AG04450 (cell line): ENCODE measurements around the gene TMED10. TPM values are rescaled to one million over a fixed set of nuclear protein-coding genes. Genes with fewer than 3 reads are reported as not detected.

Experiments
- CTCF ChIA-PET: fragments of 300-600, 350-600 bp; formaldehyde crosslinking; extraction: SDS; loops from one replicate; lab custom pipeline; 2022; ENCODE audit warnings: antibody characterized with exemption, inconsistent platforms; lab: Charles Lee
- POLR2A ChIA-PET: fragments of 350-600 bp; formaldehyde crosslinking; extraction: SDS; loops from one replicate; lab custom pipeline; 2021; ENCODE audit warnings: antibody characterized with exemption, inconsistent platforms; lab: Yijun Ruan, JAX
- DNase-seq: peaks from one replicate; pipeline ENCODE4 v3.0.0-alpha.2; 2011; ENCODE audit warnings: low read depth, low spot score
- H3K27ac ChIP-seq: one replicate; pipeline ENCODE4 v1.5.1; 2012; ENCODE audit warnings: low read depth, low read length, control low read depth
- H3K27me3 ChIP-seq: one replicate; pipeline ENCODE4 v1.6.0; 2012; ENCODE audit warnings: low read length; ENCODE audit not compliant: control insufficient read depth, insufficient read depth
- H3K4me3 ChIP-seq: 2 replicates; pipeline ENCODE4 v1.5.1; 2011; ENCODE audit warnings: mild to moderate bottlenecking, low read depth, low read length, control low read depth
- H3K9me3 ChIP-seq: 2 replicates; pipeline ENCODE4 v1.5.1; 2012; ENCODE audit warnings: low read length; ENCODE audit not compliant: control insufficient read depth, insufficient read depth
- polyA plus RNA-seq: library from polyadenylated mRNA; depleted of rRNA; stranded (reverse); fragments of >200 nt; gene quantifications from 2 replicates; pipeline ENCODE4 v1.2.3, GENCODE V29; 2011
- TF ChIP-seq, protein P1 (sequence below): IDR thresholded peaks from 2 replicates; pipeline ENCODE4 v1.5.1; 2011; ENCODE audit warnings: low read depth, low read length, control low read depth, inconsistent platforms

The TMED10 gene
- polyA plus RNA-seq, 1 experiment, result 414 TPM

DNA sequence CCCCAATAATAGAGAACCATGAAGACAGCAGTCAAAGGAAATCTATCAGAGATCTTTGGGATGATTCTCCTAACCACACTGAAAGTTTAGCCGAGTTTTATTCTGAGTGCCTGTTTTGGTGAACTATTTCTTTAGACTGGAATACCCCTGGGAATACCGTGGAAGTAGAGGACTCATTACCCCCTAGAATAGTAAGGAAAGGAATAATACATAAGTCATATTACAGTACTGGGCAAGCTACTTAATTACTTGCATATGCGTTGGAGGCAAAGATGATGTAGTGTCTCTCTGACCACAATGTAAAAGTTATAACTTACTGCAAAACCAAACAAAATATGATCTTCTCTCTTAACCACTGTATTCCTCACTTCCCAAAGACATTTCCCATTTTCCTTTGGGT, 81.5 kb downstream of the TMED10 start:
- POLR2A ChIA-PET, result no interaction called here

DNA sequence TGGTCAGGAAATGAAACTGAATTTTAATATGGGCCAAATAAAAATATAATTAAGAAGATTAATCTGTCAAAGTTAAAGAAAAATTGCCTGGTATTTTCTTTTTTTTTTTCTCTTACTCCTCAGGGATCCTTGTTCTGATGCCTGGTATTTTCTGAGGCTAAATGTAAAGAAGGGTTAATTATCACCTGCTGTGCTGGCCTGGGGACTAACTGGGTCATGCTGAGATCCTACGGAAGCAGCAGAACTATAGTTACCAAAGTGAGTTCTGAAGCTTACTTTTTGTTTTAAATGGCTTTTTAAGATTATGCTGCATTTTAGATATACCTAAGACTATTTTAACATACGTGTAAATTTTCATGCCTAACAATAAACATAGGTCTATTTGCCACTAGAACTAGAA, 83.7 kb downstream of the TMED10 start:
- ChIA-PET CTCF (interaction anchor here (0.7 kb wide), 1 partner anchor 38 kb away, joined by 3 read pairs; no protein-coding TSS in a partner anchor), POLR2A (no interaction called here)
- H3K9me3 ChIP-seq, result no peaks in the 10 kb centered on the region
- TF ChIP-seq, protein P1, sequence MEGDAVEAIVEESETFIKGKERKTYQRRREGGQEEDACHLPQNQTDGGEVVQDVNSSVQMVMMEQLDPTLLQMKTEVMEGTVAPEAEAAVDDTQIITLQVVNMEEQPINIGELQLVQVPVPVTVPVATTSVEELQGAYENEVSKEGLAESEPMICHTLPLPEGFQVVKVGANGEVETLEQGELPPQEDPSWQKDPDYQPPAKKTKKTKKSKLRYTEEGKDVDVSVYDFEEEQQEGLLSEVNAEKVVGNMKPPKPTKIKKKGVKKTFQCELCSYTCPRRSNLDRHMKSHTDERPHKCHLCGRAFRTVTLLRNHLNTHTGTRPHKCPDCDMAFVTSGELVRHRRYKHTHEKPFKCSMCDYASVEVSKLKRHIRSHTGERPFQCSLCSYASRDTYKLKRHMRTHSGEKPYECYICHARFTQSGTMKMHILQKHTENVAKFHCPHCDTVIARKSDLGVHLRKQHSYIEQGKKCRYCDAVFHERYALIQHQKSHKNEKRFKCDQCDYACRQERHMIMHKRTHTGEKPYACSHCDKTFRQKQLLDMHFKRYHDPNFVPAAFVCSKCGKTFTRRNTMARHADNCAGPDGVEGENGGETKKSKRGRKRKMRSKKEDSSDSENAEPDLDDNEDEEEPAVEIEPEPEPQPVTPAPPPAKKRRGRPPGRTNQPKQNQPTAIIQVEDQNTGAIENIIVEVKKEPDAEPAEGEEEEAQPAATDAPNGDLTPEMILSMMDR, result no peak
- H3K4me3 ChIP-seq, result no peak overlapping the region
- H3K27ac ChIP-seq, result no peak overlapping the region
- DNase-seq, result no peak
- no peaks in the 10 kb centered on the region for H3K27me3 ChIP-seq

More for the DNA sequence above, 81.5 kb downstream of the TMED10 start:
- H3K27me3 ChIP-seq, result no peaks in the 10 kb centered on the region
- H3K9me3 ChIP-seq, result no peaks in the 10 kb centered on the region
- no peak for DNase-seq
- no peak overlapping the region for H3K27ac ChIP-seq
- no peak overlapping the region for H3K4me3 ChIP-seq
- CTCF ChIA-PET, result interaction anchor here (0.6 kb wide), 1 partner anchor 42 kb away, joined by 3 read pairs; no protein-coding TSS in a partner anchor
- TF ChIP-seq, protein P1, result no peak

DNA sequence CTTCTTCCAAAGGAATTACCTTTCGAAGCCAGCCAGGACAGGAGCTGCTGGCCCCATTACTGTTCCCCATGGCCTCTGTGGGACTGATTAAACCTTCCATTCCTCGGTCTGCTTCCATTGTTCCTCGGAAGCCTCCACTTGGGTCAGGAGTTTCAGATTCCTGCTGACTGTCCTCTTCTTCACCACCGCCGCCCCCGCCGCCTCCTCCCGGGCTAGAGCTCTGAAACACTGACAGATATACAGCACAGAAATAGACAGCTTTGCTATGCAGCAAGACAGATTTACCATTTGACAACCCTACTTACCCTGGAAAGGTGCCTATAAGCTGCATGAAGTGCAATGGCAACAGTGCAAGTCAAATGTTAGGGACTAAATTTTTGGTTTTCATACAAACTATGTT, 85.2 kb downstream of the TMED10 start:
- TF ChIP-seq, protein P1, result no peak
- no peak overlapping the region for H3K4me3 ChIP-seq
- no peaks in the 10 kb centered on the region for H3K9me3 ChIP-seq
- POLR2A ChIA-PET, result interaction anchor here (0.5 kb wide), 1 partner anchor 159 kb away, joined by 4 read pairs; no protein-coding TSS in a partner anchor
- no peak overlapping the region for H3K27ac ChIP-seq
- CTCF ChIA-PET, result interaction anchor here (1.5 to 6.2 kb wide), 5 partner anchors 146 to 232 kb away, joined by 3 to 93 read pairs (median 5); no protein-coding TSS in a partner anchor
- no peak for DNase-seq
- H3K27me3 ChIP-seq, result no peaks in the 10 kb centered on the region

- Histone ChIP-seq H3K9me3 (no peaks in the 10 kb centered on the region), H3K4me3 (no peak overlapping the region), H3K27me3 (no peaks in the 10 kb centered on the region), H3K27ac (peak overlapping the region; percentile 63)
- TF ChIP-seq, protein P1, result no peak
- POLR2A ChIA-PET, result interaction anchor here (1.2 kb wide), 1 partner anchor 27 kb away, joined by 3 read pairs; the partner anchor contains the start of gene ACYP1
- CTCF ChIA-PET, result interaction anchor here (1.4 to 6.2 kb wide), 7 partner anchors 142 to 231 kb away, joined by 3 to 93 read pairs (median 5); no protein-coding TSS in a partner anchor
- no peak for DNase-seq
Observed at GRCh38 chr14:75090353-75090752, 86.1 kb downstream of the TMED10 start.
